Osteocyte (in vitro differentiated cells): Measurements from ENCODE around the gene CNNM1. TPM values are rescaled to one million over a fixed set of nuclear protein-coding genes. Genes with fewer than 3 reads are reported as not detected.

Experiments
- DNase-seq: peaks from one replicate; pipeline ENCODE4 v3.0.0; 2021; ENCODE audit warnings: mixed read lengths; ENCODE audit not compliant: unreplicated experiment; ENCODE audit errors: extremely low spot score
- H3K27ac Mint-ChIP-seq: one replicate; pipeline ENCODE4 v1.8.0; 2021; ENCODE audit warnings: mild to moderate bottlenecking, mixed read lengths; ENCODE audit not compliant: unreplicated experiment
- H3K27me3 Mint-ChIP-seq: one replicate; pipeline ENCODE4 v1.8.0; 2021; ENCODE audit warnings: mixed read lengths; ENCODE audit not compliant: unreplicated experiment
- H3K36me3 Mint-ChIP-seq: one replicate; pipeline ENCODE4 v1.8.0; 2021; ENCODE audit warnings: mixed read lengths; ENCODE audit not compliant: unreplicated experiment
- H3K4me1 Mint-ChIP-seq: one replicate; pipeline ENCODE4 v1.8.0; 2021; ENCODE audit warnings: mixed read lengths; ENCODE audit not compliant: unreplicated experiment
- H3K4me3 Mint-ChIP-seq: one replicate; pipeline ENCODE4 v1.8.0; 2021; ENCODE audit warnings: mild to moderate bottlenecking, moderate library complexity, mixed read lengths; ENCODE audit not compliant: unreplicated experiment
- H3K9me3 Mint-ChIP-seq: one replicate; pipeline ENCODE4 v1.8.0; 2021; ENCODE audit warnings: mixed read lengths; ENCODE audit not compliant: unreplicated experiment
- total RNA-seq: library from RNA; stranded (reverse); gene quantifications from 2 replicates; pipeline ENCODE4 v1.2.1, GENCODE V29; 2021
- TF ChIP-seq, protein P1 (sequence below): fragments of 200-600 bp; sonication (generic); IDR thresholded peaks from 2 replicates; pipeline ENCODE4 v1.5.0; 2021; ENCODE audit warnings: antibody characterized with exemption, mild to moderate bottlenecking, moderate library complexity

The CNNM1 gene
- total RNA-seq, 1 donor from 2014 or later = 0.24 TPM

DNA sequence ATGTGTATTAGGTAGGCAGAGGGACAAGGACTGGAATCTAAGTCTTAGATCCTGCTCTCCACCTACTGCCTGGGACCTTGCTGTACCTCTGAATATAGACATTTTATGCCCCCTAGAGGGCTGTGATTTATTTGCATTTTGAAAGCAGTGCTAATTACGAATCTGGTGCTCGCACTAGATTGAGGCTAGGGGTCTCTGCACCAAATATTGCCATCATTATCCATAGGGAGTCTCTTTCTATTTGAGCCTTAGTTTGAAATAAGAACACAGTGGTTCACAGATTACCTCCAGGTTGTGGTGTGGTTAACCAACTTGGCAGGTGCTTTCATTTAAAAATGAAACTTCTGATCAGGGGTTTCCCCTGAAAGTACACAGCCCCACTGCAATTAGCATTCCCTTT is 41.8 kb downstream of the CNNM1 start:
- peaks cover 28% of the 10 kb centered on the region for H3K4me1 Mint-ChIP-seq

DNA sequence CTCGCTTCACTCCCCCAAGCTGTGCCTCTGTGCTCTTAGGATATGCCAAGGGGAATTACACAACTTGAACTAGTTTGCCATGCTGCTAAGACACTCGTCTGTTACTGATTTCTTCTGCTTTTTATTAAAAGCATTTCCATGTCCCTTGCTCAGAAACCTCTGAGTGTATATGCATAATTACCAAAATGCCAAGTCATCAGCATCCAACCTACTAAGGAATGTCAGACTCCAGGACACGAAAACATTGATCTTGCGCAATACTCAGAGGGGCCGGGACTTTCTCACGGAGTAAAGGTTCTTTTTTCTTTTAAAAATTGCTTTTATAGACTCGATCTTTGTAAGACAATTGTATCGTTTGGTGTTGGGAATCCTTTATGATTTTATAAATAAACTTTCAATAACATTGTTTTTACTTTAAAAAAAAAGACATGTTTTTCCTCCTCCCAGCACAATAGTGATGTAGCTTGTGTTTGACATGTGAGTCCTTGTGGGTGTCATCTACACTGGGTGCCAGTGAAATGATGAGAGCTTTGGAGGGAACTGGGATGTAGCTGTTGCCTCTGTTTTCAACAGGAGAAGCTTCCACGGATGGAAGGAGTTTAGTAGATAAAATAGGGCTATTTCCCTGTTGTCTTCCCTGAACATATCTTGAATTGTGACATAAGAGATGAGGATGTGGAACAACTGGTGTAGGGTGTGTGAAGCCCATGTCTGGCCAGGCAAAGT is 43.6 kb downstream of the CNNM1 start:
- H3K27me3 Mint-ChIP-seq = peaks cover 9% of the 10 kb centered on the region
- H3K4me1 Mint-ChIP-seq = peaks cover 28% of the 10 kb centered on the region
- no peaks in the 10 kb centered on the region for H3K9me3 Mint-ChIP-seq
- no peaks in the 10 kb centered on the region for H3K36me3 Mint-ChIP-seq
- no peak for DNase-seq
- H3K4me3 Mint-ChIP-seq = no peak overlapping the region
- TF ChIP-seq, protein P1, sequence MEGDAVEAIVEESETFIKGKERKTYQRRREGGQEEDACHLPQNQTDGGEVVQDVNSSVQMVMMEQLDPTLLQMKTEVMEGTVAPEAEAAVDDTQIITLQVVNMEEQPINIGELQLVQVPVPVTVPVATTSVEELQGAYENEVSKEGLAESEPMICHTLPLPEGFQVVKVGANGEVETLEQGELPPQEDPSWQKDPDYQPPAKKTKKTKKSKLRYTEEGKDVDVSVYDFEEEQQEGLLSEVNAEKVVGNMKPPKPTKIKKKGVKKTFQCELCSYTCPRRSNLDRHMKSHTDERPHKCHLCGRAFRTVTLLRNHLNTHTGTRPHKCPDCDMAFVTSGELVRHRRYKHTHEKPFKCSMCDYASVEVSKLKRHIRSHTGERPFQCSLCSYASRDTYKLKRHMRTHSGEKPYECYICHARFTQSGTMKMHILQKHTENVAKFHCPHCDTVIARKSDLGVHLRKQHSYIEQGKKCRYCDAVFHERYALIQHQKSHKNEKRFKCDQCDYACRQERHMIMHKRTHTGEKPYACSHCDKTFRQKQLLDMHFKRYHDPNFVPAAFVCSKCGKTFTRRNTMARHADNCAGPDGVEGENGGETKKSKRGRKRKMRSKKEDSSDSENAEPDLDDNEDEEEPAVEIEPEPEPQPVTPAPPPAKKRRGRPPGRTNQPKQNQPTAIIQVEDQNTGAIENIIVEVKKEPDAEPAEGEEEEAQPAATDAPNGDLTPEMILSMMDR = no peak
- H3K27ac Mint-ChIP-seq = peak overlapping the region; percentile 85

More for the DNA sequence above, 41.8 kb downstream of the CNNM1 start:
- DNase-seq = no peak
- Mint-ChIP-seq H3K4me3 (no peak overlapping the region), H3K27ac (no peak overlapping the region), H3K9me3 (no peaks in the 10 kb centered on the region), H3K36me3 (no peaks in the 10 kb centered on the region), H3K27me3 (peaks cover 9% of the 10 kb centered on the region)
- TF ChIP-seq, protein P1 = peak; percentile 43

DNA sequence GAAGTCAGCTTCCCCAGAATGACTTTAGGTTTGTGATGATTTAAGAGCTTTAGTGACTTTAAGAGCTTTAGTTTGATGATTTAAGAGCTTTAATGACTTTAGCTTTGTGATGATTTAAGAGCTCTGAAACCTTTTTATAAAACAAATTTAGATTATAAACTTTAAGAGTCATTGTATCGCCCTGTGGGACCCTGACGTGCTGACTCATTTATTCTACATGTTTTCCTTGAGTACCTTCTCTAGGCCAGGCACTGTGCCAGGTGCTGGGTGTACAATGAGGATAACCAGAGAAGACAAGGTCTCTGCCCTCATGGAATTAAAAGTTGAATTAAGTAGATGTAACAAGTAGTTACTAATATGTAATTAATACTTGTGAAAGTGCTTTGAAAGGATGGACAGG is 45.4 kb downstream of the CNNM1 start:
- TF ChIP-seq, protein P1 = no peak
- Mint-ChIP-seq H3K36me3 (no peaks in the 10 kb centered on the region), H3K4me3 (no peak overlapping the region), H3K4me1 (peaks cover 25% of the 10 kb centered on the region), H3K27ac (no peak overlapping the region), H3K27me3 (peaks cover 3% of the 10 kb centered on the region), H3K9me3 (no peaks in the 10 kb centered on the region)
- DNase-seq = no peak

DNA sequence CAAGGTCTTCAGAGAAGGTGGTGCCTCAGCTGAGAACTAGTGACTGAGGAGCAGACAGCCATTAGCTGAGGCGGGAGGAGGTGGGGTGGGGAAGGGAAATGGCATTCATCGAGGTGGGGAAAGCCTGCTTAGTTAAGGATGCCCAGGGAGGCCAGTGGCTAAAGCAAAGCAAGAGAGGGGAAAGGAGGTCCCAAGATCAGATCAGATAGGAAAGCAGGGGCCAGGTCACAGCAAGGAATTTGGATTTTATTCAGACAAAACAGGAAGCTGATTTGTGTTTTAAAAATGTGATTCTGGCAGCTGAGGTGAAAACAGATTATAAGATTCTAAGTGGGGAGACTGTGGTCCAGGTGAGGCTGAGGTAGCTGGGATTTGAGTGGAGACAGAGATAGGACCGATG is 45.8 kb downstream of the CNNM1 start:
- no peak for DNase-seq
- Mint-ChIP-seq H3K4me3 (no peak overlapping the region), H3K36me3 (no peaks in the 10 kb centered on the region), H3K4me1 (peaks cover 23% of the 10 kb centered on the region), H3K27me3 (peaks cover 3% of the 10 kb centered on the region), H3K9me3 (no peaks in the 10 kb centered on the region), H3K27ac (no peak overlapping the region)
- TF ChIP-seq, protein P1 = no peak

DNA sequence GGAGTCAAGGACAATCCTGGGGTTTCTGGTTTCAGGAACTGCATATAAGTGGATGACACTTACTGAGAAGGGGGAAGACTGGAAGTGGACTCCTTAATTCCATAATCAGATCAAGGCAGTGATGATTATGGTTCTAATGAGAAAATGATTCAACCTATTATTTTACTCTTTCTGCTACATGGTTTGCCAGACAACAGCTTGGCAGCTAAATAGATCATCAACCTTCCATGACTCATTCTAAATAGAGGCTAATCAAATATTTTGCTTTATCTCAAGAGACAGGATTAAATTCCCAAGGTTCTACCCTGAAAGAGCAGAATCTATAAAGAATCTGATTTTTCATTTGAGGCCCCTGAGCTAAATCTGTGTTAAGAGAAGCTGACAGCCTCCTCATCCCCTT is 46.3 kb downstream of the CNNM1 start:
- no peak for DNase-seq
- H3K4me3 Mint-ChIP-seq = no peak overlapping the region
- H3K27me3 Mint-ChIP-seq = peaks cover 3% of the 10 kb centered on the region

More for the DNA sequence above, 46.3 kb downstream of the CNNM1 start:
- Mint-ChIP-seq H3K36me3 (no peaks in the 10 kb centered on the region), H3K9me3 (no peaks in the 10 kb centered on the region), H3K4me1 (peaks cover 23% of the 10 kb centered on the region), H3K27ac (no peak overlapping the region)
- TF ChIP-seq, protein P1 = no peak
